HepG2 (cell line): ENCODE data around the gene FLOT2. TPM values are rescaled to one million over a fixed set of nuclear protein-coding genes. Genes with fewer than 3 reads are reported as not detected.

ENCODE experiments used
- ATAC-seq: fragments of 200-7000 bp; cut with Tn5 transposase; 3 replicates; pipeline ENCODE4 v1.9.1; 2020; ENCODE audit warnings: mild to moderate bottlenecking, moderate library complexity
- BruUV-seq: library from RNA; stranded (reverse); fragments of 400-500 nt; replicated peaks from 2 replicates; lab custom pipeline; 2021; lab: Mats Ljungman, UMichigan
- CTCF ChIA-PET: fragments of 300-600 bp; formaldehyde crosslinking; extraction: SDS; loops from one replicate; lab custom pipeline; 2021; ENCODE audit warnings: low total read pairs, inconsistent platforms, low intra/inter-chr PET ratio; lab: Yijun Ruan, JAX
- POLR2A ChIA-PET: fragments of 350-600 bp; sonication (Branson Sonifier 250); formaldehyde crosslinking; loops from one replicate; lab custom pipeline; 2020; ENCODE audit warnings: antibody characterized with exemption, inconsistent platforms; lab: Yijun Ruan, JAX
- DNase-seq: peaks from one replicate; pipeline ENCODE4 v3.0.0-alpha.2; 2015; ENCODE audit warnings: low spot score
- FAIRE-seq: peaks from 3 replicates; lab custom pipeline; 2011; peaks lifted over from hg19 to GRCh38; lab: Jason Lieb, UNC
- H2AFZ ChIP-seq: one replicate; pipeline ENCODE4 v1.6.1; 2011; ENCODE audit warnings: low read length, inconsistent platforms
- H3K27ac ChIP-seq: fragments of 300-600 bp; 3 replicates; pipeline ENCODE4 v1.8.0; 2011; ENCODE audit warnings: mixed run types, mild to moderate bottlenecking, mixed read lengths, low read length, inconsistent platforms; ENCODE audit not compliant: insufficient read depth; ENCODE audit errors: extremely low read length
- H3K27me3 ChIP-seq, 2 experiments: fragments of 200-600 bp in 1 of 2; 2 replicates in 1 of 2; 3 replicates in 1 of 2; pipeline versions ENCODE4 v1.6.0 to v1.8.0; 2011; ENCODE audit warnings: low read length in 2 of 2, mild to moderate bottlenecking in 2 of 2, moderate library complexity in 2 of 2, inconsistent platforms in 1 of 2; ENCODE audit not compliant: insufficient read depth in 2 of 2, control insufficient read depth in 1 of 2
- H3K36me3 ChIP-seq, 2 experiments: fragments of 200-600 bp in 1 of 2; replicated peaks in 1 of 2; 2 replicates in 1 of 2; 3 replicates in 1 of 2; pipeline versions ENCODE4 v1.5.1 to v1.8.0; 2011; ENCODE audit warnings: low read length in 2 of 2, inconsistent platforms in 1 of 2; ENCODE audit not compliant: insufficient read depth in 2 of 2, control insufficient read depth in 1 of 2
- H3K4me1 ChIP-seq: 2 replicates; pipeline ENCODE4 v1.5.1; 2012; ENCODE audit warnings: low read length, inconsistent platforms; ENCODE audit not compliant: insufficient read depth
- H3K4me2 ChIP-seq: 2 replicates; pipeline ENCODE4 v1.6.0; 2011; ENCODE audit warnings: low read depth, low read length, inconsistent platforms
- H3K4me3 ChIP-seq, 3 experiments: fragments of 200-600 bp in 1 of 3; sonication (generic), shearing (Covaris generic) in 1 of 3; replicated peaks in 1 of 3; 2 replicates each; pipeline ENCODE4 v1.5.1; 2011 to 2016; ENCODE audit warnings: low read length in 3 of 3, inconsistent platforms in 2 of 3, low read depth in 2 of 3, mild to moderate bottlenecking in 2 of 3, control low read depth in 1 of 3, mixed read lengths in 1 of 3; ENCODE audit not compliant: insufficient read depth in 1 of 3
- H3K79me2 ChIP-seq: one replicate; pipeline ENCODE4 v1.6.1; 2011; ENCODE audit warnings: low read length, inconsistent platforms; ENCODE audit not compliant: insufficient read depth
- H3K9ac ChIP-seq: 2 replicates; pipeline ENCODE4 v1.6.0; 2011; ENCODE audit warnings: mild to moderate bottlenecking, low read depth, low read length, inconsistent platforms; ENCODE audit not compliant: insufficient read depth
- H3K9me3 ChIP-seq: 2 replicates; pipeline ENCODE4 v1.5.1; 2012; ENCODE audit warnings: mild to moderate bottlenecking, low read length
- H4K20me1 ChIP-seq: 2 replicates; pipeline ENCODE4 v1.6.0; 2011; ENCODE audit warnings: inconsistent platforms, mild to moderate bottlenecking, low read length, moderate library complexity; ENCODE audit not compliant: insufficient read depth
- ONECUT2 ChIP-seq: sonication (generic); formaldehyde crosslinking; IDR thresholded peaks from 2 replicates; pipeline ENCODE4 v1.4.0; 2020; ENCODE audit warnings: missing genetic modification reagents
- TFAP4 ChIP-seq: sonication (generic); IDR thresholded peaks from 2 replicates; pipeline ENCODE4 v1.6.1; 2016; ENCODE audit warnings: low read depth, borderline replicate concordance
- ZBTB3 ChIP-seq: sonication (generic); formaldehyde crosslinking; IDR thresholded peaks from 2 replicates; pipeline ENCODE4 v1.4.0; 2020; ENCODE audit warnings: low read depth, mild to moderate bottlenecking, moderate library complexity, missing genetic modification reagents, borderline replicate concordance
- ZNF597 ChIP-seq: sonication (generic); formaldehyde crosslinking; IDR thresholded peaks from 2 replicates; pipeline ENCODE4 v1.5.0; 2020; ENCODE audit warnings: missing genetic modification reagents
- WGBS: methylation state at CpG from one replicate; pipeline ENCODE4 v1.1.6; 2017; ENCODE audit warnings: low lambda C conversion rate; 5-methylcytosine and 5-hydroxymethylcytosine counted together
- in situ Hi-C: cut with HindIII; loops from 2 replicates; pipeline ENCODE4 v1.10.0; 2017; ENCODE audit warnings: low pct_unique_long_range_greater_than_20kb; ENCODE audit not compliant: extremely low pct_ligation_motif_present
- intact Hi-C: fragments of 100-400 bp; cut with micrococcal nuclease; formaldehyde crosslinking; loops from one replicate; pipeline ENCODE4 v1.10.0; 2022; ENCODE audit not compliant: unreplicated experiment
- polyA plus RNA-seq, 8 experiments: library from polyadenylated mRNA; depleted of rRNA in 3 of 8; stranded (reverse) in 7 of 8; unstranded in 1 of 8; fragments of >200 nt; fragmentation: Illumina TruSeq in 4 of 8; extraction: Trizol in 4 of 8; gene quantifications; 2 replicates each; pipeline versions ENCODE4 v1.2.1 to v1.2.3, GENCODE V29; 2011 to 2016; ENCODE audit warnings: low read depth in 4 of 8, missing spikeins in 1 of 8, mixed read lengths in 1 of 8; ENCODE audit not compliant: insufficient read depth in 1 of 8
- total RNA-seq, 5 experiments: library from RNA; depleted of rRNA; stranded (reverse); fragments of >200 nt; fragmentation: Illumina TruSeq; extraction: Trizol; gene quantifications; 2 replicates each; pipeline ENCODE4 v1.2.3, GENCODE V29; 2016; ENCODE audit warnings: low read depth in 1 of 5

Gene FLOT2
- total and polyA plus RNA-seq, 2 of the 13 experiments (the other 11 are each of a cell fraction or from before 2014, with no cell fraction given): 54.3 to 54.5 TPM

- TF ChIP-seq TFAP4 (no peak), ZNF597 (CRISPR knock-in tag) (no peak)
- TF ChIP-seq, all 625 proteins: peak for 0
These were observed 20.8 kb upstream of the FLOT2 start (continued) for GRCh38 chr17:28918295-28918694.

GRCh38 chr17:28917465-28917864 lies 19.9 kb upstream of the FLOT2 start:
- DNase-seq: no peak
- TF ChIP-seq ZBTB3 (CRISPR knock-in tag): no peak
- no peak for TF ChIP-seq ONECUT2 (CRISPR knock-in tag)
- H3K4me1 ChIP-seq: peaks cover 8% of the 10 kb centered on the region
- POLR2A ChIA-PET: no interaction called here
- 100% methylated on average over 3 of the region's 5 CpGs for WGBS
- no peaks in the 10 kb centered on the region; the same call in 1 of the 2 replicates for H4K20me1 ChIP-seq
- FAIRE-seq: no peak
- in situ Hi-C loops (no loop called here), intact Hi-C loops (loop anchor here (2.0 kb wide), 2 partner anchors 15 to 155 kb away; partner anchors contain the start of gene DHRS13)
- no peak overlapping the region for H3K4me3 ChIP-seq
- H3K79me2 ChIP-seq: no peaks in the 10 kb centered on the region
- no peaks in the 10 kb centered on the region for H3K27me3 ChIP-seq
- no peak for ATAC-seq
- H3K36me3 ChIP-seq: peaks cover 40 to 88% of the 10 kb centered on the region in 2 experiments
- no peaks in the 10 kb centered on the region for H3K9me3 ChIP-seq
- H2AFZ ChIP-seq: no peak overlapping the region
- no peak overlapping the region for H3K9ac ChIP-seq
- H3K27ac ChIP-seq: no peak overlapping the region
- no TSS peak for BruUV-seq
- CTCF ChIA-PET: interaction anchor here (1.2 to 1.5 kb wide), 2 partner anchors 154 to 190 kb away, joined by 5 to 6 read pairs; partner anchors contain the start of gene TLCD1
- H3K4me2 ChIP-seq: no peak overlapping the region
